Mucosa of gallbladder (tissue), 1 donor: ENCODE results near the gene LPP. TPM values are rescaled to one million over a fixed set of nuclear protein-coding genes. Genes with fewer than 3 reads are reported as not detected.

ENCODE experiments used
- DNase-seq: peaks from one replicate; pipeline ENCODE4 v3.0.0-alpha.2; 2020; ENCODE audit warnings: low spot score
- total RNA-seq: library from RNA; stranded (reverse); gene quantifications from one replicate; pipeline ENCODE4 v1.2.1, GENCODE V29; 2021
- donor health status: DM: no; HTN: no; CAD: no.

LPP gene
- total RNA-seq, 1 donor from 2014 or later: 478 TPM

DNA sequence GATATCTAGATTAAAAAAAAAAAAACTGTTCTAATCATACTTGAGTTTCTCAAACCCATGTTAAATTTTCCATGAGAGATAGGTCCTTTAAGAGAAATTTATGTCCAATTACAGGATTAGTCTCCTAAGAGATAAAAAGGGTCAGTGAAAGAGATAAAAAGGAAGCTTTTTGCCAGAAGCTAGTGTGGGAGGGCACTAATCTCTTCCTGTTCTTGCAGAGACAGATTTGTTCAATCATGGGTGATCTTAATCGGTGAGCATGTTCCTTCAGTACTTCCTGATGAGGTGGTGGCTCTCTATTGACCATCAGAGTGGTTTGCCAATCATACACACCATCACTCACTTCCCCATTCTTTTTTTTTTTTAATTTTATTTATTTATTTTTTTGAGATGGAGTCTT is 16.9 kb upstream of the LPP start:
- no peak for DNase-seq

DNA sequence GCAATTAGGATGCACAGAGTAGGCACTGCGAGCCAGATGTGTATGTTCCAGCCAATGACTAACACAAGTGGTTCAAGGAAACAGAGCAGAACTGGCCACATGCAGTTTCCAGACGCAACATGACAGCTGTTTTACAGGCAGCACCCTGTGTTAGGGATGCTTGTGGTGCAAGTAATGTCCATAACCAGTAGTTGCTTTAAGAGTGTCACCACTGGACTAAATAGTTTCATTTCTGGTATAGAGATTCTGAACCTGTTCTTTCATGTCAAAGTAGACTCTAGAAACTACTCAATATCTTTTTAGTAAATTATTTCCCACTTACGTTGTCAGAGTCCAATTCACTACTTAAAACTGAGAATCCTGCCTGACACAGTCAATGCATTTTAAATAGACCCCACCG is 14.5 kb upstream of the LPP start:
- DNase-seq: no peak

DNA sequence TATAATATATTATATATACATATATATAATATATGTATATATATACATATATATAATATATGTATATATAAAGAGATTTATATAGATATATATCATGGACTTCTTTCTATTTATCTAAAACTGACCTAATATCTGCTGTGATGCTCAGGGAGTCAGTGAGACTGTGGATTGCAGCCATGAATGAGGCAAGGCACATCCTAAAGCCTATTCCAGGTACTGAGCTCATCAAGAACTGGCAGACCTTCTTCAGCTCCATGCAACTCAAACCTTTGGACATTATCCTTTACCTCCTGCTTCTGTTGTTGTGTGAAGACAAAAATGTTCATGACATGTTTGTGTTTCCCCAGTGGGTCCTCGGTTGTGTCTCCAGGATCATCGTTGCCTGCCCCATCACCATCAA is 7.7 kb upstream of the LPP start:
- DNase-seq: no peak

DNA sequence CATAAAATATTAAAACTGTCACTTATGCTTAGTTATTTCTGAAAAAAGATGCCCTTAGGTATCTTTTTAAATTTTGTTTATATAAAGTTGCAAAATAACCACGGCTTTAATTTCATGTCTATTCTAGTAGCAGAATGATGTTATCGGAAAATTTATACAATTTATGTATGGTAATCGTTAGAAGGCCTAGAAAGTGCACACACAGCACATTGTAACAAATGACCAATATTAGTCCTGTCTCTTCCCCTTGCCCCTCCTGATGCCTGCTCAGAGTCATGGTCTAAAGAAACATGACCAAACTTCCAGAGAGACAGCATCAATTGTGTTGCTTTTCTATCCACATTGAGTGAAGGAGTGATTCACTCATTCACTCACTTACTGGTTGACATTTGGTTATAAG is 6.2 kb upstream of the LPP start:
- DNase-seq: no peak

DNA sequence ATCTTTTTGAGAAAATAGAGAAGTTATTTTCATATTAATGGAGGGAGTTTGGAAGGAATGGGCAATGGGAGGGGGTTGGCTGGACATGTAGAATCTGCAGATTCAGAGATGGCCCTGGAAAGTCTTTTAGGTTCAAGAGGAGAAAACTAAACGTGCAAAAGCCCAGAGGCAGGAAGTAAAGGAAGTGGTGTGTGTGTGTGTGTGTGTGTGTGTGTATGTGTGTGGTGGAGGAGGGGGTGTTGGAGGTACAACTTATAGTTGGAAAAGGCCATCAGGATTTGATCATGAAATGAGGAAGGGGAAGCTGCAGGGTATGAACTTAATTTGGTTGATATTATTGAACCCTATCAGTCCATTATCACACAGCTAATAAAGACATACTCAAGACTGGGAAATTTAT is 5.6 kb upstream of the LPP start:
- no peak for DNase-seq

DNA sequence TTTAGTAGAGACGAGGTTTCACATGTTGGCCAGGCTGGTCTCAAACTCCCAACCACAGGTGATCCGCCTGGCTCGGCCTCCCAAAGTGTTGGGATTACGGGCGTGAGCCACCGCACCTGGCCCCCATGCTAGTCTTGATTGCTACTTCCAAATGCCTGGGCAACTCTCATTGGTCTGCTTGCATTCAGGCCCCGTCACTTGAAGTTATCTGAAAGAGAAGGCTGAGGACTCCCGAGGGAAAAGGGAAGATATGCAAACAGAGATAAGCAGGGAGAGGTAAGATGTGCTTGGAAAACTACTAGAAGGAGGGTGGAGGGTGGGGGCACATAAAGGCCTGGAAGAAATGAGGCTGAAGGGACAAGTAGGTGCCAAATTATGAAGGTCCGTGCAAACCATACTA is 4.4 kb upstream of the LPP start:
- no peak for DNase-seq

DNA sequence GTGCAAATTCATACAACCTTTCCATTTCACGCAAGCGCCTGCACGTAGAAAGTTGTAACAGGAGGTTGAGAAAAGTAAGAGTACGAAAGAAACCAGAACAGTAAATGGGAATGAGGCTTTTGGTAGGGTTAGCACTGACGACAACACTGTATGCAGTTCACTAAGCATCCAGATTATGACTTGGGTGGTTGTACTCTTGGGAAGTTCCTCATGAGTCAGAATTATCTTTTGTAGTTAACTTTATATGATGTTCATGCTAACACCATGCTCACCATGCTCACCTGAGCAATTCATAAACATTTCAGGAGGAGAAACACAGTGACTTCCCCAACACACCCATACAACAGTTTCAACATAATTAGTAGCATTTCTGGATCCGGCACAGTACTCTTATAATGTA is 3.0 kb upstream of the LPP start:
- no peak for DNase-seq

DNA sequence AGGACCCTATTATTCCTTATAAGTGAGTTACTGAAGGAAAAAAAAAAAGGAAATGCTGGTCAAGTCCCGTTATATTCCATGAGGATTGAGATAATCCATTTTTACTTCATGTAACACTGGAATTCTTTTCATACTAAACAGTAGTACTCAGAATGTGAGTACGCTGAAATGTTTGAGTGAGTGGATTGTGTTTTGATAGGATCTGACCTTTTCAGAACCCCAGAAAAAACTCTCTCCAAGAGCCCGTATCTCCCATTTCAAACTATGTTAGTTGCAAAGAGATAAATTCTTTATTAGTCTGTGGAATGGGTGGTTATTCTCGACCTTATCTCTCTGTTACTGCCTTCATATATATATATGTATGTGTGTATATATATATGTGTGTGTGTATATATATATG is 2.5 kb upstream of the LPP start:
- no peak for DNase-seq

DNA sequence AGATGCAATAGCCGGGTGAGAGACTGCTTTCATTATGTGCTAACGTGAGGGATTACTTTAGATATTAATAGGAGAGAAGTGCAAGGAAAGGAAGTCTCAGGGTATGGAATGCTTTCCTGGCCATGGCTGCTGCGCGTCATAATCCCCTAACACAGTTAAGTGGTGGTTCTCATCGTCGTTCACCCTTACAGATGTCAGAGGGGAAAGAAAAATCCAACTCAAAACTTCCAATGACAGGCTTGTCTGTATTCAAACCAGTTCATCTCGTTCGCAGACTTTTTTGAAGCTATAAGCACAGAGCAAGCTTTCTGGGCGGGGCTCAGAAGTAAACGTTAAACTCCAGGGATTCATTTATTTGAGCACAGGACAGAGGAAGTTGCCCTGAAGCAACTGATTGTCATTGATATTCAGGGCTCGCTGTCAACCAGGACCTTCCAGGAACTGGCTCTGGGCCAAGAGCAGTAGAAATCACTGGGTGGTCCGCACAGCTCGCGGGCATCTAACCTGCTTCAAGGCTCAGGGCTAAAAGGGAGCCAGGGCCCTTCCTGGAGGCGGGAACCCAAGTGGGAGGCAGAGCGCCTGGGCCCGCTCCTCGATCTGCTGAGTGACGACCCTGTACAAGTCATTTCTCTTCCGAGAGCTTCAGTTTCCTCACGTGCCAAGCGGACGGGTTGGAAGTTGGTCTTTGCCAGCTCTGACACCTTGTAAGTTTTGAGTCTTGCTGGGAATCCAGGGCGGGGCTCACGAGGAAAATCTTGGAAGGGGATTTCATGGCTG is 1.1 kb upstream of the LPP start:
- peak; percentile 44 for DNase-seq

DNA sequence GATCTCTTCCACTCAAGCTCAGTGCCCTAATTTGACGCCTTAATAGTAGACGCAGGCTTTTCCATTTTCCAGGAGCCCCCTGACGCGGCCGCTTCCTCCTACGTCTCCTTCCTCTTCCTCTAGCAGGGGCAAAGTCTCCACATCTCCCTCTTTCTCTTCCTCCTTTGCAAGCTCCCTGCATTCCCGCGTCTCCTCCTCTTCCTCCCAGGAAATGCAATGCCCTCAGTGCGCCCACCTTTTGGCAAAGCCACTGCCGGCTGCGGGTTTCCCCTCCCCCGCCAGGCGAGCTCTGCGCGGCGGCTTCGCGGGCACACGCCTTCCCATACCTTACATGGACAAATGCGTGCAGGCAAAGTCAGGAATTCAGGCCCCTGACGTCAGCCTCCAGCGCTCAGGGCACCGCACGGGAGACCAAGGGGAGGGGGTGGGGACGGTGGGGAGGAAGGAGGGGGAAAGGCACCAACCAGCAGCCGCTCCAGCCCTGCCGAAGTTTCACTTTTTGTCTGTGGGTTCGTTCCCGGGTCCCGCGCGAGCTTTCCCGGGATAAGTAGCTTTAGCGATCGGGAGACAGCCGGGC is 432 bp upstream of the LPP start:
- peak; percentile 83 for DNase-seq

DNA sequence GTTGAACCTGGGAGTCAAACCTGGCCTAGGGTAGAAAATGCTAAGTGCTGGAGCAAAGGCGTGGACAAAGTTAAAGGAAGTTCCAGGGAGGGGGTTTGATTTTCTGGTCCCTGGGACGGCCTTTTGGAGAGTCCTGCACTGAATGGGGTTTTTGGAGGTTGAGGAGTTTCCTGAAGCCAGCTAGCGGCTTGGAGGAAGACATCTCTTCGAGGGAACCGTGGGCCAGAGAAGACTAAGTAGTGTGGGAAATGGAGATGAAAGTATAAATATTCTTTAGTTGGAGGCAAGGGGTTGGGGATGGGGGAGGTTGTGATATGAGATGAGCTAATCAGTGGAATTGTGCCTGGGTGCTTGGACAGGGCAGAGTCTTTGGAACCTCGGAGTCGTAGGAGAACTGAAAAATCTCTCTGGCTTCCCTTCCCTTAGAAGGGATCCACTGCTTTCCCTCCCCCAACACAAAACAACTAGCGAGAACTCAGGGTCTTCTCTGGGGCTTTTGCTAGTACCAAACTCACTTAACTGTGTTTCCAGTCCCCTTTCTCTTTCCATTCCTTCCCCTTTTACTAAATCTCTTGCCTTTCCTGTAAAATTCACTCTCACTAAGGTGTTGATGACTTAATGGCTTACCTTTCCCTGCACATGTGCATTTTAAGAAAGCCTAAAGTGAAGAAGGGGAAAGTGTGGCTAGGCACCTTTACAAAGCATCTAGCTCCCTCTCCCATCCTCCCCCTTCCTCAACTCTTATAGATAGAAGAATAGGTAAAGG is 1.0 kb downstream of the LPP start:
- no peak for DNase-seq

DNA sequence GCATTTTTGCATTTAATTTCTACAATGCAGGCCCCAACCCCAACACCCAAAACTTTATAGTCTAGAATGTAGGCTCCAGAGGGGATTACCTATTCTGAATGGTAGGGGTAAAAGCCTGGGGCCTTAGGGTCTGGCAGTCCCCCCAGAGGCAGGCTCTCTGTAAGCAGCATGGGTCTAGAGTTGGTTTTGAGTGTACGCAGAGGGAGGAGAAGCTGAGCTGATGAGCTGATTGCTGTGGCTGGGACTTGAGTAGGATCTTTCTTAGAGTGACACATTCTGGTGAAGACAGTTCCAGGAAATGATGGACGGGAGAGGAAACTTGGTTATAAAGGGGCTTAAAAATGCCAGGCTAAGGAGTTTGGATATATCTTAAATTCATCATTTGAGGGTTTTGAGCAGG is 2.1 kb downstream of the LPP start:
- DNase-seq: no peak

DNA sequence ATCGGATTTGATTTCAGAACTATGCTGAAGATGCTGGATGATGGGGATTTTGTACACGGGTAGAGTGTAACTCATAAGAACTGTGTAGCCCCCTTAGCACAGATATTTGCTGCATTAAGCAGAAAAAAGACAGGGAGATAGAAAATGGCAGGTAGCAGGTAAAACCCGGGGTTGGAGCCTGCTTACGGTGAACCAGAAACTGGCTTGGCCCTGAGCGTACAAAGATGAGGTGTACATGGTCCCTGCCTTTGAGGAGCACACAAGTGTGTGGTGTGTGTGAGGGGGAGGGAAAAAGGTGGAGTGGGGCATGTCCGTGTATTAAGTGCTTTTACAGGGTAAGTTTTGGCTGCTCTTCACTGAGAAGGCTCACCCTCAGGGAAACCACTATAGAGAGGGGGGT is 3.5 kb downstream of the LPP start:
- no peak for DNase-seq

DNA sequence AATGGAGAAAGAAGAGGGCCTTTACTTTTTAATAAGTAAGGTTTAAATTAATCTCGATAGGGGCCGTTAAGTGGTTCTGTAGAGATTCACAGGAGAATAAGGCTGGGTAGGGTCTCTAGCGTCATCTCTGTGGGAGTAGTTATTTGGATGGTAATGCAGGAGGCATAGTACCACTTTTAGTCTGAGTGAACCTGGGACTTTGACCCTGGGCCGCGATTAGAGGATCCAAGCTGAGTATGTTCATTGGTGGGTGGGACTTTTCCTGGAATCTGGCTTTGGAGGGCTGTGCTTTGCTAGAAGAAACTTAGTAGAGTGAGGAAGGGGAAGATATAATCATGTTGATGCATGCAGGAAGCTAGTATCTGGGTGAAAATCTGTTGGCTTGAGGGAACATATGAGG is 4.0 kb downstream of the LPP start:
- DNase-seq: peak; percentile 42

DNA sequence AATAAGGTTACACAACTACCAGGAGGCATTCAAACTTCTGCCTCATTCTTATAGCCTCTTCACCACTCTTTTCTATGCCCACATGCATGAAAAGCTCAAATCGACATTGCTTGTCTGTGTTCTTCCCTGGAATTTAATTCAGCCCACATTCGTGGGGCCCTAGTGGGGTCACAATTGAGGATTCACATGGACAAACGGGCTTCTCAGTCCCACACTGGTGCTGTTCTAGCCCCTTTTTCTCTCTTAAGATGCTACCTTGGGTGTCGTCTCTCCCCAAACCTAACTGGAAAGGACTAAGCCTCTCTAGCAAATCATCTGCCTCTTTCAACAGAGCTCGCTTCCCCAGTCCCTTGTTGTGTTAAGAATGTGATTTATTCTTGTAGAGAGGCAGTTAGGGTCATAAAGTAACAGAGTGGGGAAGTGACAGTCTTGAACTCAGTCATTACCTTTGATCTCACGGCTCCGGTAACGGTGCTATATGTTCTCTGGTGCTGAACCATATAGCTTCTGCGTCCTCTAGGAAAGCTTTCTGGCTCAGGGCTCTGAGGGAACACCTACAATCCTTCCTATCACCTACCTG is 4.9 kb downstream of the LPP start:
- no peak for DNase-seq

DNA sequence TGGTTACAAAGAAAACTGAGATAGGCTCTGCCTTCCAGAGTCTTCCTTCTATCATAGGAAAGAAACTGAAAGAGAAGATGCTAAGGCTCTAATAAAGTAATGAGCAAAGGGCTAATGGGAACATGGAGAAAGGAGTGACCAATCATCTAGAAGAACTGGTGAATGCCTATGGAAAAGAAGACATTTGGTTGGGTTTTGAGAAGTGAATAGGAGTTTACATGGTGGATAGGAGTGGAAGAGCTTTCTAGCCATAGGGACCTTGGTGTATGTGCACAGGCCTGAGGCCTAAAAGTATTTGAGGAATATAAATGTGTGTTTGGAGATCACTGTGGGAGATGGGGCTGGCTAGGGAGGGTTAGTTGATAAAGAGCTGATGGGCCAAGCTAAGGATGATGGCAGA is 6.8 kb downstream of the LPP start:
- no peak for DNase-seq

DNA sequence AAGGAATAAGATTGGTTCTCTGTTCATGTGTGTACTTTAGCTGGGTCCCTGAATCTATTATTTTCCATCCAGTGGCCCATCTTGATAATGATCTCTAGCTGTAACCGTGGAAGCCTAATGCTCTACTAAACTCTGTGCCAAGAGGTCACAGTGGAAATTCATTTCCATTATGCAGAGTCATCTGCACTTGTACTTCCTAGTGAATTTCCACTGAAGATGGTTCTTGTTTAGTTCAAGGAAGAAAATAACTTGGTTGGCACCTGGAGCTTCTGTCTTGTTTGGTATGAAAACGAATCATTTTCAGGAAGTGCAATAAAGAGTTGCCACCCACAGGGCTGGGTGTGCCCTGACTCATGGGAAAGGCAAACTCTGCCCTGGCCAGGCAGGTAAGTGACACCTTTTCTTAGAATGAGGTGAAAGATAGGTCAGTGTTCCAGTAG is 10.3 kb downstream of the LPP start:
- peak; percentile 59 for DNase-seq

DNA sequence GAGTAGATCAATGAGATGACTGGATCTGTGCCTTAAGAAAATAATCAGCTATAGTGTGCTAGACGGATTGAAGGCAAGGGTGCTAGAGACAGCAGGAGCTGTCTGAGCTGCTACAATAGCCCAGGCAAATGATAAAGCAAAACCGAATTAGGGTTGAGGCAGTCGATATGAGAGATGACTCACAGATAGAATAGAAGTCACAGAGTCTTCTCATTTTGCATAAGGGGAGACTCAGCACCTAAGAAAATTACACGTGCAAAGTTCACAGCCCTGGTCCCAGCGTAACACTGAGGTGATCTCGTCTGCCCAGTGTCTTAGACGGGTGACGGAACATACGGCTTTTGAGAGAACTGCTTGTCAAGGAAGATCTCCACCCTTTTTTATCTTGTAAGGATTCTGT is 11.6 kb downstream of the LPP start:
- DNase-seq: no peak

DNA sequence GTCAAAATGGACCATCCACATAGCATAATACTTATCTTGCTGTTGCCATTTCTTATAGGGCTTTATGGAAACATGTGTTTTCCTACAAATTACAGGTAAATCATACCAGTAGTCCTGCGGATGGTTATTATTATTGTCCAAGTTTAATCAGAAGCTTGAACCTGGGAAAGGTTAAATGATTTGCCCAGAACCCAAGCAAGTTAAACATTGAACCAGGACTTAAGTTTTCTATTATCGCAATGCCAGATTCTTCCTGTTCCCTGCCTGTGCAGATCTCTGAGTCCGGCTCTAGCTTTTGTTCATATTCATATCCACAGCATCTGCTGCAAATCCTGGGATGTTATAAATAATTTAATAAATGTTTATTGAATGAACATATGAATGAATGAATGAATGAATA is 12.5 kb downstream of the LPP start:
- DNase-seq: no peak

DNA sequence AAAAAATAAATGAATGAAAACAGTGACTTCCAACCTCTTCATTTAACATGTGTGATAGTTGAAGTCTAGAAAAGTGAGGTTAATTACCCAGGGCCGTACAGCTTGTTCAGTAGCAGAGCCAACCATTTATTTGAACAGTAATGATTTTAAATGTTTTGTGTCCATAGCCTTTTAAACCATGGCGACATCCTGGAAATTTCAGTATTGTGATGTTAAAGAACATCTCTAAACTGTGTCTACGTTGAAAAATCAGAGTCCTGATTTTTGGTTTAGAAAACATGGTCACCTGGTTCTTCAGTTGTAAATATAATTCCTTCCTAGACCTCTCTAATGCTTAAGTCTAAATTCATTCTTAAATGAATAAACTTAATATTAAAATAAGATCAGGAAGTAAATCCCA is 14.2 kb downstream of the LPP start:
- DNase-seq: no peak

DNA sequence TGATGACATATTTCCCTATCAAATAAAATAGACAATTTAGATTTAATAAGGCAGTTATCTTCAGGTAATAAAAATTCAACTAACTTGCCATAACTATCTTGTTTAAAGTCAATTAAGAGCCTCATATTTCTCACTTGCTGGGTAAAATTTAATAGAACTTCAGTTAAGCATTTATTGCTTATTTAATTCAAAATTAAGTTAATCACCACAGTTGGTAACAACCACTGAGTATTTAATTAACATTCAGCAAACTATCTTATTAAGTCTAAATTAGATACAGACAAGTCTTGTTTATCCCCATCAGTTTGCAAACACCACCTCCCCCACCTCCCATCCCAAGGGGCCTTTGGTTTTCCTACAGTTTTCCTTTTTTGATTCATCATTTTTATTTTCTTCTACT is 14.7 kb downstream of the LPP start:
- no peak for DNase-seq

DNA sequence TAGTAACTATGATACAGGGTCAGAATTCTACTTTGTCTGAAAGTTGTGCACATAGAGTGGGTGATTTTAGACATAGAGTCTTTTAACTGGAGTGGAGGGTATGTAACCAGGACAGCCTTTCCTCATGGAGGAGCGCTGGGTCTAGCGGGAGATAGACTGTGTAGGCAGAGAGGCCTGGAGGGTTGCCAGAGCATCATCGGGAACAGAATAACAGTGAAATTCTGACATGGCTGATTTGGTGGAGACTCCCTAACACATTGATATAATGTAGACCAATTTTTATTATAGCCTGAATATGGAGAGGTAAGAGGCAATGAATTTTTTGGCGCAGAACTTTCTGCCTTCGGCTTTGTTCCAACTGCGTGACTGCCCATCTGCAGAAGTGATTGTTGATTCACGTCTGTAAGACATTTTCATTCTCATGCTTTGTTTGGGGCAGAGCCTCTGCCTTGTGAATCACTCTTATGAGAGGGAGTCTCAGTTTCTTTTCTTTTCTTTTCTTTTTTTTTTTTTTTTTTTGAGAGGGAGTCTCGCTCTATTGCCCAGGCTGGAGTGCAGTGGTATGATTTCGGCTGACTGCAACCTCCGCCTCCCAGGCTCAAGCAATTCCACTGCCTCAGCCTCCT is 16.0 kb downstream of the LPP start:
- DNase-seq: no peak
